Uterus (tissue), 2 donors: ENCODE results near the gene UBE4B.

Experiments used
- CTCF ChIP-seq, 4 experiments: fragments of 200-600 bp in 2 of 4; fragments of 450-650 bp in 2 of 4; sonication (generic) in 2 of 4; IDR thresholded peaks; one replicate each; pipeline ENCODE4 v1.5.1; 2016 to 2019; ENCODE audit warnings: antibody characterized with exemption in 4 of 4, mild to moderate bottlenecking in 2 of 4, moderate library complexity in 1 of 4
- POLR2A ChIP-seq, 2 donors: fragments of 450-650 bp; IDR thresholded peaks; one replicate each; pipeline ENCODE4 v1.6.1; 2016; ENCODE audit warnings: antibody characterized with exemption in 2 of 2, mild to moderate bottlenecking in 1 of 2, moderate library complexity in 1 of 2

GRCh38 chr1:10032590-10033358 is at the start of gene UBE4B:
- TF ChIP-seq CTCF (IDR thresholded peaks at IDR 0.05) (peak; percentile 83 to 93 (median 87)), POLR2A (IDR thresholded peaks at IDR 0.05) (peak in 1 of 2 donors; percentile 55)
